ENCODE results near the gene TSEN54. TPM values are rescaled to one million over a fixed set of nuclear protein-coding genes. Genes with fewer than 3 reads are reported as not detected.

Gene TSEN54
- total and polyA plus RNA-seq, 8 donors = 15.8 to 54.0 (median 38.9) TPM

DNA sequence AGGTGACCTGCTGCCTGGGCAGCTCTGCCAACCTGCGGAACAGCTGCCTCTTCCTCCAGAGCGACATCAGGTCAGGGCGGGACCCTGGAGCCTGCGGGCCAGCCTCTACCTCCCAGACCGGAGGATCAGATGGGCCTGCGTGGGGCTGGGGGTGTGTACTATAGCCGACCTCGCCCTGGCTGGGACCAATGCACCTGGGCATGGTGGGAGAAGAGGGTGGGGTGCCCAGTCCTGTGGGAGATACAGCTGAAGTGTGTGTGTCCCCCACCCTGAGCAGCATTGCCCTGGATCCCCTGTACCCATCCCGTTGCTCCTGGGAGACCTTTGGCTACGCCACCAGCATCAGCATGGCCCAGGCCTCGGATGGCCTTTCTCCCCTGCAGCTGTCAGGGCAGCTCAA is 20.3 kb upstream of the TSEN54 start:
- intact Hi-C loops (cut with DNase I) = no loop called here
- Histone ChIP-seq H3K27ac (no peak overlapping the region), H3K27me3 (no peaks in the 10 kb centered on the region), H3K36me3 (peaks cover 0 to 99% of the 10 kb centered on the region in 2 donors), H3K4me3 (no peak overlapping the region), H3K4me1 (peaks cover 0 to 26% of the 10 kb centered on the region in 2 donors), H3K9me3 (no peaks in the 10 kb centered on the region)
- DNase-seq (no peak), ATAC-seq (no peak)
- TF ChIP-seq, protein P1, sequence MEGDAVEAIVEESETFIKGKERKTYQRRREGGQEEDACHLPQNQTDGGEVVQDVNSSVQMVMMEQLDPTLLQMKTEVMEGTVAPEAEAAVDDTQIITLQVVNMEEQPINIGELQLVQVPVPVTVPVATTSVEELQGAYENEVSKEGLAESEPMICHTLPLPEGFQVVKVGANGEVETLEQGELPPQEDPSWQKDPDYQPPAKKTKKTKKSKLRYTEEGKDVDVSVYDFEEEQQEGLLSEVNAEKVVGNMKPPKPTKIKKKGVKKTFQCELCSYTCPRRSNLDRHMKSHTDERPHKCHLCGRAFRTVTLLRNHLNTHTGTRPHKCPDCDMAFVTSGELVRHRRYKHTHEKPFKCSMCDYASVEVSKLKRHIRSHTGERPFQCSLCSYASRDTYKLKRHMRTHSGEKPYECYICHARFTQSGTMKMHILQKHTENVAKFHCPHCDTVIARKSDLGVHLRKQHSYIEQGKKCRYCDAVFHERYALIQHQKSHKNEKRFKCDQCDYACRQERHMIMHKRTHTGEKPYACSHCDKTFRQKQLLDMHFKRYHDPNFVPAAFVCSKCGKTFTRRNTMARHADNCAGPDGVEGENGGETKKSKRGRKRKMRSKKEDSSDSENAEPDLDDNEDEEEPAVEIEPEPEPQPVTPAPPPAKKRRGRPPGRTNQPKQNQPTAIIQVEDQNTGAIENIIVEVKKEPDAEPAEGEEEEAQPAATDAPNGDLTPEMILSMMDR (IDR thresholded peaks at IDR 0.05) = no peak

GRCh38 chr17:75498039-75498725 is 18.1 kb upstream of the TSEN54 start:
- ATAC-seq = no peak
- Histone ChIP-seq H3K9me3 (no peaks in the 10 kb centered on the region), H3K36me3 (peaks cover 0 to 98% of the 10 kb centered on the region in 2 donors), H3K27me3 (no peaks in the 10 kb centered on the region), H3K4me3 (no peak overlapping the region), H3K27ac (peak overlapping the region in 1 of 2 donors; percentile 20), H3K4me1 (peaks cover 0 to 19% of the 10 kb centered on the region in 2 donors)
- TF ChIP-seq, protein P1 (IDR thresholded peaks at IDR 0.05) = no peak
- intact Hi-C loops (cut with DNase I) = no loop called here
- DNase-seq = no peak

- TF ChIP-seq, protein P1 (IDR thresholded peaks at IDR 0.05) = no peak
- peaks cover 0 to 19% of the 10 kb centered on the region in 2 donors for H3K4me1 ChIP-seq
- ATAC-seq (no peak), DNase-seq (no peak)
- peak overlapping the region in 1 of 2 donors; percentile 20 for H3K27ac ChIP-seq
- no peaks in the 10 kb centered on the region for H3K9me3 ChIP-seq
- intact Hi-C loops (cut with DNase I) = no loop called here
- no peaks in the 10 kb centered on the region for H3K27me3 ChIP-seq
- peaks cover 0 to 98% of the 10 kb centered on the region in 2 donors for H3K36me3 ChIP-seq
- no peak overlapping the region for H3K4me3 ChIP-seq
Observed at GRCh38 chr17:75498726-75499213, 17.6 kb upstream of the TSEN54 start.

DNA sequence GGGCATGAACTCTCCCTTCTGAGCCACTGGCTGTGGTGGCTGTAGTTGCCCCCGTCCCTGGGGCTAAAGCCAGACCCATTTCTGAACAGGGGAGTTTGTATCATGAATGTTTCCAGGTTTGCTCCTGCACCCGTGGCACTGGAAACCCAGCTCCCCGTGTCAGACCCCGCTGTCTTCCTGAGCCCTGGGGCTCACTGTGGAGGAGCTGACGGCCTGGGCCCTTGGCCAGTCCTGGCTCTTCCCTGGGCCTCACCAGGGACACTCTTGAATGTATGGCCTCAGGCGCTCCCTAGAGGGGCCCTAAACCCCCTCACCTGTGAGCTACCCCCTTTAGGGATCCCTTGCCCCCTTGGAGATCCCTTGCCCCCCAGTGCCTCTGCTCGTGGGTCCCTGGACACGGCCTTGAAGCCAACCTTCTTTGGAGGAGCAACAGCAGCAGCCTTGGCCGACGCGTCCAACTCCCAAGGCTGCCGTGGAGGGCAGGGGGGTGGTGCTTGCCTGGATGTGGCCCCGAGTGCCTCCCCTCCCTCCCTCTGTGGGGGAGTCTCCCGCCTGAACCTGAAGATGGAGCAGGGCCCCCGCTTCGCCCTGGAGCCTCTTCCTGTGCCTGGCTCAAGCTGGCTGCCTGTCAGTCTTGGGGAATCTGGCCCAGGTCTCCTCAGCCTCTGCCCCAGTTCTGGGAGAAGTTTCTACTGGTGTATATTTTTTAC is 16.9 kb upstream of the TSEN54 start:
- peaks cover 0 to 98% of the 10 kb centered on the region in 2 donors for H3K36me3 ChIP-seq
- intact Hi-C loops (cut with DNase I) = no loop called here
- H3K4me1 ChIP-seq = peaks cover 0 to 23% of the 10 kb centered on the region in 2 donors
- DNase-seq = no peak
- H3K27ac ChIP-seq = peak overlapping the region; percentile 20 to 44
- no peaks in the 10 kb centered on the region for H3K27me3 ChIP-seq
- TF ChIP-seq, protein P1 (IDR thresholded peaks at IDR 0.05) = no peak
- no peak for ATAC-seq
- no peaks in the 10 kb centered on the region for H3K9me3 ChIP-seq
- no peak overlapping the region for H3K4me3 ChIP-seq

Data from left lung (tissue), 10 donors.